ENCODE measurements around the gene OTOS.

GRCh38 chr2:240183006-240183874, 42.8 kb upstream of the OTOS start:
- TF ChIP-seq CTCF (IDR thresholded peaks at IDR 0.05) (no peak), POLR2AphosphoS5 (IDR thresholded peaks at IDR 0.05) (no peak), POLR2A (IDR thresholded peaks at IDR 0.05) (no peak)

Data from prostate gland (tissue), 2 donors.